Thyroid gland (tissue), 4 donors: ENCODE measurements around the gene ZNF408.

Experiments used
- CTCF ChIP-seq, 6 experiments: fragments of 200-600 bp in 3 of 6; fragments of 450-650 bp in 3 of 6; sonication (generic) in 3 of 6; IDR thresholded peaks; one replicate each; pipeline ENCODE4 v1.5.1; 2016 to 2019; ENCODE audit warnings: antibody characterized with exemption in 6 of 6, mild to moderate bottlenecking in 2 of 6, inconsistent platforms in 1 of 6, moderate library complexity in 1 of 6
- POLR2A ChIP-seq, 2 donors: fragments of 450-650 bp; IDR thresholded peaks; one replicate each; pipeline ENCODE4 v1.6.1; 2017; ENCODE audit warnings: antibody characterized with exemption in 2 of 2, mild to moderate bottlenecking in 2 of 2, moderate library complexity in 1 of 2

- TF ChIP-seq CTCF (IDR thresholded peaks at IDR 0.05) (no peak), POLR2A (IDR thresholded peaks at IDR 0.05) (no peak)
Measured at GRCh38 chr11:46719543-46720218, 18.9 kb downstream of the ZNF408 start.
